ENCODE measurements around the gene RBM38.

GRCh38 chr20:57432480-57432861 is 41.3 kb downstream of the RBM38 start:
- TF ChIP-seq CTCF (IDR thresholded peaks at IDR 0.05) (no peak), POLR2A (IDR thresholded peaks at IDR 0.05) (no peak)

Measured in lower leg skin (tissue), 3 donors.